HG02938 (cell line): Measurements from ENCODE around the gene TCF7.

Experiments used
- ATAC-seq: cut with Tn5 transposase; IDR thresholded peaks from one replicate; pipeline ENCODE4 v1.9.1; 2021; ENCODE audit warnings: mild to moderate bottlenecking, moderate library complexity; ENCODE audit not compliant: unreplicated experiment

Gene TCF7

GRCh38 chr5:134113902-134114875 lies at the start of gene TCF7:
Gene TCF7 (plus strand): TSS chr5:134114681. CDS start chr5:134114907, 226 bp downstream.
- ATAC-seq, result peak; percentile 59

- no peak for ATAC-seq
Observed at GRCh38 chr5:134069553-134069952, 44.9 kb upstream of the TCF7 start.

GRCh38 chr5:134070725-134071613 lies 43.5 kb upstream of the TCF7 start:
- ATAC-seq, result no peak

GRCh38 chr5:134071614-134072207 lies 42.8 kb upstream of the TCF7 start:
- ATAC-seq, result no peak

GRCh38 chr5:134072471-134073210 lies 41.8 kb upstream of the TCF7 start:
- ATAC-seq, result no peak

- ATAC-seq, result no peak
Observed at GRCh38 chr5:134073404-134073803, 41.1 kb upstream of the TCF7 start.

GRCh38 chr5:134075102-134075501 lies 39.4 kb upstream of the TCF7 start:
- ATAC-seq, result no peak

- no peak for ATAC-seq
Observed at GRCh38 chr5:134077926-134078580, 36.4 kb upstream of the TCF7 start.

- ATAC-seq, result no peak
Observed at GRCh38 chr5:134079748-134080581, 34.5 kb upstream of the TCF7 start.

- no peak for ATAC-seq
Observed at GRCh38 chr5:134082264-134082992, 32.1 kb upstream of the TCF7 start.

- no peak for ATAC-seq
Observed at GRCh38 chr5:134083517-134083916, 31.0 kb upstream of the TCF7 start.

GRCh38 chr5:134084022-134084565 lies 30.4 kb upstream of the TCF7 start:
- ATAC-seq, result no peak

GRCh38 chr5:134084570-134084969 lies 29.9 kb upstream of the TCF7 start:
- ATAC-seq, result no peak

- no peak for ATAC-seq
Observed at GRCh38 chr5:134085411-134085810, 29.1 kb upstream of the TCF7 start.

- ATAC-seq, result no peak
Observed at GRCh38 chr5:134086225-134086942, 28.1 kb upstream of the TCF7 start.

- ATAC-seq, result no peak
Observed at GRCh38 chr5:134086943-134087305, 27.6 kb upstream of the TCF7 start.

GRCh38 chr5:134088291-134088690 lies 26.2 kb upstream of the TCF7 start:
- no peak for ATAC-seq
